Central memory CD4-positive, alpha-beta T cell (primary cell): ENCODE data around the gene CD226.
A peak's percentile ranks its signal among the peaks of the same experiment; 100 is the strongest.
"Not testable (repeated sequence)": the region's sequence is repeated elsewhere in the genome, so short reads cannot be mapped to it uniquely, and the experiment has no call there.

Experiments used
- DNase-seq: peaks from one replicate; pipeline ENCODE4 v3.0.0; 2022

The CD226 gene

DNA sequence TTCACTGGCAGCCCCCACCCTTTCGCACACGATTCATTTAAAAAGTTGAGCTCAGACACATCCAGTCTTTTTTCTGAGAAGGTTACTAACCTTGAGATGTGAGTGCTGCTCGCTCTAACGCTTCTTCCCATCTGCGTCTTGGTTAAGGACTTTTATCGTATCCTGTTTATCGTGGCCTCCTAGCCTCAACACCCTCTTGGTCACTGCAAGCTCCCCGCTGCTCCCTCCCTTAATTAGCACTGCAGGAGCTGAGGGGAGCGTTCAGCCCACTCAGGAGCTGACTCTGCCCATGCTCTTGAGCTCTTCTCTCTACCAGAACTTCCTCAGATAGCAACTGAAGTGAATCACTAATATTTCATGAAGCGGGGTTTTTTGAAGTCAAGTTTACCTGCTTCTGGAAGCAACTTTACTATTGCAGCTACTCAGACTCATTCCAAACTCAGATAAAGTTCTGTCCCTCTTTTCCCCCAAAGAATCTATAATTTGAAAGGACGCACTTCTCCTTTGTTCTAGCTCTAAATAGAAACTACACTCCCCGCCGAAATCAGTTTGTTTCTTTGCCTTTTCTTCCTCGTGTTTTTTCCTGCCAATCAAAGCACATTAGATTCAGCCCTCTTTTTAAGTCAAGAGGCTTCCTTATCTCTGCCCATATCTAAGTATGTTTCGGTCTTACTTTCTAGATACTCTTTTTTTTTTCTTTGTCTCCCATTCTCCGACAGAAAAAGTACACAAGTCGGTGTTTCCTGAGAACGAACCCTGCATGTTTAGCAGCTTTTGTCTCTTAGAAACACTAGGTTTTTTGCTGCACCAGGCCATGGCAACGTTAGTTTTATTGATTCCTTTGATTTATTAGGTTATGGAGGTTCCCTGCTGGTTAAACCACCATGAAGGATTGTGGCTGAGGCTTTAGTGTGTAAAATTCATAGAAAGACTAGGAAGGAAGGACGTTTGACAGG, 9.3 kb upstream of the CD226 start:
- peak; percentile 31 for DNase-seq

DNA sequence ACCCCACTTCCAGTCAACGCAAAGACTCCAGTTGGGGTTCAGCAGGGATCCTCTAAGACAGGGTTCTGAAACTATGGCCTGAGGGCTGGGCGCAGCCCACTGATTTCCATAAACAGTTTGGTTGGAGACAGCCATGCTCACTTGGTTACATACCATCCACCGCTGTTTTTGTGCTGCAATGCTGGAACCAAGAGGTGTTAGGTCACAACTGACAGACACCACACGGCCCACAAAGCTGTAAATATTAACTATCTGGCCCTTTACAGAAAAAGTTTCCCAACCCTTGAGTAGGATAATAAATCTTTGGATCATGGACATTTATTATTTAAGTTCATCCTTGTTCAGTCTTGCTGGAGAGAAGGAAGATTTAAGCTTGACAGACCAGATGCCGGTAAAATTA, 8.4 kb upstream of the CD226 start:
- DNase-seq, result no peak

DNA sequence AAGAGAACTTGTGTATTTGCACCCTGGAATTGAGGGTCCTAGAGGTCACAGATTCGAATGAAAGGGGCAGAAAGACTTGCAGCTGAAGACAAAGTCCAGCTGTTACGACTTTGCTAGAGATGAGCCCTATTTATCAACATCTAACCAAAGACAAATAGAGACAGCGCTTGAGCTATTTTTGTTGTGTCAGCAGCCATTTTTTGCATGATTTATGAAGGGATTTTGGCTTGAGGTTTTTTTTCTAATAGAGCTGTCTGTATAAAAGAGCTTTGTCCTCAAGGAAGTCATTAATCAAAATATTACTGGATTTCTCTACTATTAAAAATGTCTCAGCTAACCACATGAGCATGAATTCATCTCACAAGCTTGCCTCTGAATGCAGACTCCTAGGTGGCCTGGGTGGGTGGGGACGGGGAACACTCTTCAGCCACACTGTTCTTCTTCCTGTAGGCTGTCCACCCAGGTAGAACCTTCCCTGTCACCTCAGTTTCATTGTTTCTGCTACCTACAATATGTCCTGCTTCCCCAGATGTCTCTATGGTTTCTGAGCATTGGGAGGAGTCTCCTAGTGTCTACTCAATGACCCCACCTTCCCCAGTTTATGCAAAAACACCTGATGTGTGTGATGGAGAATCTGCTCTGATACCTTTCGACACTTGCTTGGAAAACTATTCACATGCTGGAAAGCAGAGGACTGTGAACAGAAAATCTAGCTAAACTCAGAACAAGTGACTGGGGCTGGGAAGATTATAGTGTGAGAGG, 7.2 kb upstream of the CD226 start:
- no peak for DNase-seq

DNA sequence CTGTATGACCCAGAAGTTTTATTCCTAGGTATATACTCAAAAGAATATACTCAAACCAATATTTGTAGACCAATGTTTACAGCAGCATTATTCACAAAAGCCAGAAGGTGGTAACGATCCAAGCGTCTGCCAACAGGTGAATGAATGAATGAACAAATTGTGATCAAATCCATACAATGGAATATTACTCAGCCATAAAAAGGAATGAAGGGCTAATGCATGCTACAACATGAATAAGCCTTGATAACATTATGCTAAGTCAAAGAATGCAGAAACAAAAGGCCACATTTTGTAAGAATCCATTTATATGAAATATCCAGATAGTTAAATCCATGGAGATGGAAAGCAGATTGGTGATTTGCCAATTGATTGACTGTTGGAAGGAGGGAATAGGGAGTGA, 5.5 kb upstream of the CD226 start:
- no peak for DNase-seq

DNA sequence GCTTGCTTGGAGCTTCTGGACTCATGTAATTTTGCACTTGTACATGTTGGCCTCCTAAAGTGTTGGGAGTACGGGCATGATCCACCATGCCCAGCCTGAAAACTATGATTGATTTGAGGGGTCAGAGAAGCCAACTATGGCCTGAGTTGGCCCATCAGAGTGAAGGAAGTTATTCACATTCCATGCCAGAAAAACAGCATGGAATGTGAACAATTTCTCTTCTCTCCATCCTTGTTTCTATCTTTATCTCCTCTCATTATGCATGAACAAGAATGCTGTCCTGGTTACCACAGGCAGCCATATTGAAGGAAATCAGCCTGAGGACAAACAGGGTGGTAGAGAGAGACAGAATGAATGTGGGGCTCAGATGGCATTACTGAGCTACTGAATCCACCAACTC, 3.5 kb upstream of the CD226 start:
- no peak for DNase-seq

DNA sequence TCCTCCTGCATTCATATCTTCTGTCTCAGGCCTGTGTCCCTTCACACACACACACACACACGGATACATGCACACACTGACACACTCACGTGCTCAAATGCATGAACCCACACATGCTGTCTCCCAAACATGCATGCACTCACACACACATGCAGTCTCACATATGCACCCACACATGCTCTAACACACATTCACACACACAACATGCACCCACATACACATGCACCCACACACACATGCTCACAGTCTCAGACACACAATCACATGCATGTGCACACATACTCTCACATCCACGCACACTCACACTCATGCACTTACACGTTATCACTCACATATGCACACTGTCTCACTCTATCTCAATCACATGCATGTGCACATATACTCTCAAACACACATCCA, 1.9 kb upstream of the CD226 start:
- no peak for DNase-seq

DNA sequence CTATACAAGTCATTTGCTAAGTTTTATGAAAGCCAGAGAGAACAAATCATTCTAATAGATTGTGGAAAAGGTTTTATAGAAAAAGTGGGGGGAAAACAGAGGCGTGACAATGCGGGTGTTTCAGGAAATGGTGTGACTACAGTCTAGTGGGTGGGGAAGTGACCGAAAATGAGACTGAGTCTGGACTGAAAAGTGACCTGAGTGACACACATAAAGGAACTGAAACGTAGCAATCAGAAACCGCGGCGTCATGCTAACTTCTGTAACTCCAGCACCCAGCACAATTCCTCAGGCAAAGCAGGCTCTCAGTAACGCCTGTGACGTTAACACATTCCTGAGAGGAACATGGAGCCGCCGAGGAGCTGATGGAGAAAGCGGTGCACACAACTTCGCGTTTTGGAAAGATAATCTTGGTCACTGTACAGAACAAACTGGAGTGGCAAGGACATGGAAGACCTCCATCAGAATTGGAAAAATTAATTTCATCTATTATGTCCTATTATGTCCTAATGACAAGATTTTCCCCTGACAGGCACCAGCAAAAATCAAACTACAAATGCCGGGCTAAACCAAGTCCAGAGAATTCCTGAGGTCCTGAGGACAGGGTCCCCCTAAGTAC, 1.4 kb upstream of the CD226 start:
- DNase-seq, result no peak

DNA sequence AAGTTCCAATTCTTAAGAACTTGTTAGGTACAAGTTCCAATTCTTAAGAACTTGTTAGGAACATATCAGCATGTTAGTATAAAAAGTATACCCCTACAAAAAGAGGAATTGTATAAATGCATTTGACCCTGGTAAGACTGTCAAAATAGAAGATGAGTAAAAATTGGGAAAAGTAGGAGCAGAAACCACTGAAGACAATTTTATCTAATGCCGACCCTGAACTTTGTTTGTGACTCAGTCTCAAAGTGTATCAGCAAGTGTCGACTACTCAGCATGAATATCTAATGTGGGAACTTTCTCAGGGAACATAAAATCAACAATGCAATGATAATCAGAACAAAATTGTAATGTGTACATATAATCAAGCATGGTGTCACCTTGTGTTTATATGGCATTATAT, 583 bp upstream of the CD226 start:
- no peak for DNase-seq

DNA sequence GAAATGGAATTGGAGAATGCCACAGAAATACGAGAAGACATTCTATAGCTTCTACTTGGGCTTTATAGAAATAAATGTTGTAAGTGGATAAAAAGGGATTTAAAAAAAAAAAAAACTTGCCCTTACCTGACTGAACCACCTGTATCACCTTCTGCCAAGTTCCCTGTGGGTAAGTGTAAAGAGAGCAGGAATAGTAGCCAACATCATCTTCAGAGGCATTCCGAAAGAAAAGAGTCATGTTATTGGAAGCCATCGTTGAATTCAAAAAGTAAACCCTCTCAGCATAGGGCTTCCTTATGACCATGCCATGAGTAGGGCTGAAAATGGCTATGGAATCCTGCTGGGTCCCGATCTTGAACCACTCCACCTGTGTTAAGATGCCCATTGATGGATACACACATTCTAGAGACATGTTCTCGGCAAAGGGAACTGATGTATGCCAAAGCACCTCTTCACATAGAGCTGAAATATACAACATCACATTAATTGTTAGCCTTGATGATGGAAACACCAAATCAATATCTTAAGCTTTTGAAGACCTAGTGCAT, 991 bp downstream of the CD226 start:
- no peak for DNase-seq

DNA sequence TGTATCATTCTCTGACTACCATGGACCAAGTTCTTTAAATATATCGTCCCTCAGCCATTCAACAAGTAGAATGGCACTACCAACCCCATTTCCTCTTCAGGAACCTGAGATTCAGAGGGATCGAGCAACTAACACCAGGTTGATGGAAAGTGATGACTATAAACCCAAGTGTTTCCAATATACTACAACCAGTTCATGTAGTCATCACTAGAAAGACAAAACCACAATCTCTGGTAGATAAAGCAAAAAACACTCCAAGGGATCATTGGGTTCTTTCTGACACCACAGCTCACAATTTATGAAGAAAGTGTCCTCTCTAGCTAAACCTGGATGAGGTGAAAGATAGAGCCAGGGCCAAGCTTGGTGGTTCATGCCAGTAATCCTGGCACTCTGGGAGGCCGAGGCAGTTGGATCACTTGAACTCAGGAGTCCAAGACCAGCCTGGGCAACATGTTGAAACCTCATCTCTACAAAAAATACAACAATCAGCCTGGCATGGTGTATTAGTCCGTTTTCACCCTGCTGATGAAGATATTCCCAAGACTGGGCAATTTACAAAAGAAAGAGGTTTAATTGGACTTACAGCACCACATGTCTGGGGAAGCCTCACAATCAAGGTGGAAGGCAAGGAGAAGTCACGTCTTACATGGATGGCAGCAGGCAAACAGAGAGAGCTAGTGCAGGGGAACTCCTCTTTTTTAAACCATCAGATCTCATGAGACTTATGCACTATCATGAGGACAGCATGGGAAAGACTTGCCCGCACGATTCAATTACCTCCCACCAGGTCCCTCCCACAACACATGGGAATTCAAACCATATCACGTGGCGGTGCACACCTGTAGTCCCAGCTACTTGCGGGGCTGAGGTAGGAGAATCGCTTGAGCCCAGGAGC, 2.2 kb downstream of the CD226 start:
- no peak for DNase-seq

DNA sequence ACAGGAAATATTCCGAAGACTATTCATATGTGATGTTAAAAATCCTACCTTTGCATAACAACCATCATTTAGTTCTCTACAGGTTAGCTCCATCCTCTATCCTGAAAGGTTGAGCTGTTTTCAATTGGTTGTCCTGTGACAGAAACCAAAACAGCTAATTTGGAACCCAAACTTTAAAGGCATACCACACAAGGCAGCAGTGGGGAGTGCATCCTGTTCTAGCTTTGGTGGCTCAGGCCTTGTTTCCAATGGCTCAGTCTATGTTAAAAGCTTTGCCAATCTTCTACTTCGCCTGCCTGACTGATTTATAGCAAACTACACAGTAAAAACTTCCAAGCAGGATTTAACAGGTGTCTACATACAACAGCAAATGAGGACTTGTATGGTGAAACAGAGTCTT, 3.2 kb downstream of the CD226 start:
- no peak for DNase-seq

DNA sequence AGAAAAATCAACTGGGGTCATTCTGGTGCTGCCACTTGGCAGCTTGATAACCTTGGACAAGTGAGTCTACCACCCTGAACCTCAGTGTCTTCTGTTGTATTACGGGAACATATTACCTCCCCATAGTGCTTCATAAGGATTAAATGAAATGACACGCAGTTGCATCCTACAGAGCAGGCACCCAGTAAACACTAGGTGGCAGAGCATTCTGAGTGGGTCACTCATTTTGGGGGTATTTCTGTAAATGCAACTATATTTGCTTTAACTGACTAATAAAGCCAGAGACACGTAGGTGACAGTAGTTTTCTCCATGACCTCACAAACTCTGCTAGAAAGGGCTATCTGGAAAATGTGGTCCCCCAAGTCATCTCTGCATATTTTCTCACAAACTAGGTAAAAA, 4.7 kb downstream of the CD226 start:
- no peak for DNase-seq

DNA sequence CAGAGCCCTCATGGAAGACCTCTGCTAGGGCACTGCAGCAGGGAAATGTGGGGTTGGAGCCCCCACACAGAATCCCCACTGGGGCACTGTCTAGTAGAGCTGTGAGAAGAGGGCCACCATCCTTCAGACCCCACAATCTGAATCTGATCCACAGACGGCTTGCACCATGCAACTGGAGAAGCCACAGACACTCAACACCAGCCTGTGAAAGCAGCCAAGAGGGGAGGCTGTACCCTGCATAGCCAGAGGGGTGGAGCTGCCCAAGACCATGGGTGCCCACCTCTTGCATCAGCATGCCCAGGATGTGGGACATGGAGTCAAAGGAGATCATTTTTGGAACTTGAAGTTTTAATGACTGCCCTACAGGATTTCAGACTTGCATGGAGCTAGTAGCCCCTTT, 6.5 kb downstream of the CD226 start:
- DNase-seq, result no peak

DNA sequence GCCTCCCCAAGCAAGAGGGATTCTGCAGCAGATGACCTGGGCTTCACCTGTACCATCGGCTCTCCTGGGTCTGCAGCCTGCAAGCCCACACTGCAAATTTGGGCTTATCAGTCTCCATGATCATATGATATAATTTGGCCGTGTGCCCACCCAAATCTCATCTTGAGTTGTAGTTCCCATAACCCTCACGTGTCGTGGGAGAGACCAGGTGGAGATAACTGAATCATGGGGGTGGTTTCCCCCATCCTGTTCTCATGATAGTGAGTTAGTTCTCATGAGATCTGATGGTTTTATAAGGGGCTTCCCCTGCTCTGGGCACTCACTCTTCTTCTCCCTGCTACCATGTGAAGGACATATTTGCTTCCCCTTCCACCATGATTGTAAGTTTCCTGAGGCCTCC, 7.9 kb downstream of the CD226 start:
- DNase-seq, result not testable (repeated sequence)

DNA sequence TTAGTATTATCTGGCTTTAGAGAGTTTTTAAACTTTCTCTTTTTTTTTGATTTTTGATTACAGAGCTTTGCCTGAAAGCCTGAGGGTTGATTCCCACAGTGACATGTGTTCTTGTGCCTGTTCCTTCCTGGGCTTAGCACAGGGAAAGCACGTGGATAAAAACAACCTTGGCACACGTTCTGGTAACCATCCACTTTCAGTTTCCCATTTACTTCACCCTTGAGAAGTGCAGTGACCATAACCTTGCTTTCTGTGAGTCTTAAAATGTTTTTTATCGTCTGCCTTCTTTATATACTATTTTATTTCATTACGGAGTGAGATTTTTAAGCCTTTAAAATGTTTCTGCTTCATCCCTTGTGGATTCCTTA, 11.5 kb downstream of the CD226 start:
- DNase-seq, result no peak

DNA sequence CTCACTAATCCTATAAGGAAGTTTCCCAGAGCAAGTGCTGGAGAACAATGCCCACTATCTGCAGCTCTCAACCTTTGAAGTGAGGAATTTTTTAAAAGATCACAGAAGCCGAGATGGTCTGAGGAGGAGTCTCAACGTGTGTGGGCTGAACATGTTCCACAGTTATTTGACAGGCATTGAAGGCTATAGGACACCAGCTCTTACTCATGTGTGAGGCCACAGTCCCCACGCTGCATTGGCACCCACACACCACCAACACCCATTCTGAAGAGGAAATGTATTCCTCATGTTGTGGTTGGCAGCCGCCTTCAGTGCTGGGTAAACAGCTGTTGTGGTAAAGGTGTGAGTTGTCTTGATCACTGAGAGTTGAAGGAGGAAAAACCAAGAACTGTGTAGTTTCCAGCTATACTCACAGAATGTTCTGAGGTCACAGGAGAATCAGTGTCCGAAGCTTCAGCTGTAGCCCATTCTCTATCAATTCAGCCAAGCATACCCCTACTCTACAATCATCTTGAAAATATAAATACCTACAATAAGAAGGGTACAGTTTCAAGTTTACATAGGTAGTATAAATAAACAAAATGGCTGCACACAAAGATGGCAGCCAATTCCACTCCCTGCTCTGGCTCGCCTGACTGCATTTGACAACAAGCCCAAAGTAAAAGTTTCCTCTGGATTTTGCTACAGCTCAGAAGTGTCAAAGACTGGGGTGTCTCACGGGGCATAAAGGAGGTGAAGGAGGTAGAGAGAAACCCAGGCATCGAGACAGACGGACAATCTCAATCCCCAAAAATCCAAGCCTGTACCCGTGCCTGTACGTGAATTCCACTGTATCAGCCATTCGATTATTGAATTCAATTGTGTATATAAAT, 12.1 kb downstream of the CD226 start:
- peak; percentile 90 for DNase-seq

DNA sequence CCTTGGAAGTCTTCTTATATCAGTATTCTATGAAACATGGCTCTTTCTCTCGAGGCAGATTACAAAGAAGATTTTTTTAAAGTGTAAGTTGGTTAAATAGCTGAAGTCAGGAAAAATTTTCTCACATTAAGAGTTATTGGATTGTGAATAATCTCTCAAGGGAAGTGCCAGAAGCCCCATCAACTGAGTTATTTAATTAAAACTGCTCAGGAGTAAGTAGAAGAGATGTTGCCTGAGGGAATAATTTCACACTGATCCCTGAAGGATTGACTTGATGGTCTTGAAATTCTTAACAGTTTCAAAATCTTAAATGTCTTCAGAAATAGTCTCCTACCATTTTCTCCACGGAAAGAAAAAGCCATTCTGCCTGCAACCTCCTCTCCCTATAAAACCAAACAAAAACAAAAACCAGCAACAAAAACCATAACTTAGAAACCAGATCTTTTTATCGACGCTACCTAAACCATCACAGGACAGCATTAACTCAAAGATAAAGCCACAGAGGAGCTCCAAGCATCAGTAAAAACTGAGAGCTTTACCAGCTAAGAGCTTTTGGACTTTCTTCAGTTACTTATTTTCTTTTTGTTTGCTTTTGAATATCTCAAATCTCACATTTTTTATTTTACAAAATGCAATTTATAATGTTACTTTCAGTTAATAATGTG, 12.9 kb downstream of the CD226 start:
- no peak for DNase-seq

DNA sequence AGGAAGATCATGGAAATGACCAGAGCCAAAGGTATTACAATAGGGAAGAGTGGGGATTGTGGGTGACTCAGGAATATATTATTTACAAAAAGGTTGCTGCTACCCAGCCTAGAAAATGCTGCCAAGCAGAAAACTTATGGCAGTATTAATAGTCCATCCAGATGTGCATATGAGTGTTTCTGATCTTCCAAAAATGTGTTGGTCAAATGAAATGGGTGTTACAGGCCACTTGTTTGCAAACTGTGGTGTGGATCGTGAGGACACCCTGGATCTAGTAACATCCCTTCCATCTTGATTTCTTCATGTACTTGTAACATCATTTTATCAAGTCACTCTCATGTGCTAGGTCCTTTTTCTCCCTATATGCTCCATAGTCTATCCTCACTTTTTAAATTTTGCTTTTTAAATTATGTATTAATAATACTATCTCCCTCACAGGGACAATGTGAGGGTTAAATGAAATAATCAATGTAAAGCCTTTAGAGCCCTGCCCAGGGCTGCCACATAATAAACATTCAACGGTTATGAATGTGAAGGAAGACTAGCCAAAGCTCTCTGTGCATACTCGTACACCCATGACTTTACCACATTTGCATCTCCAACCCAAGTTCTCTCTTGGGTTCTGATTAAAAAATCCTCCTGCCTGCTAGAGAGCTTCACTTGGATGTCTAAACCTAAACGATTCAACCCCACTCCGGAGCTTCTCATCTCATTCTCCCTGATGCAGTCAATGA, 18.5 kb downstream of the CD226 start:
- DNase-seq, result no peak

DNA sequence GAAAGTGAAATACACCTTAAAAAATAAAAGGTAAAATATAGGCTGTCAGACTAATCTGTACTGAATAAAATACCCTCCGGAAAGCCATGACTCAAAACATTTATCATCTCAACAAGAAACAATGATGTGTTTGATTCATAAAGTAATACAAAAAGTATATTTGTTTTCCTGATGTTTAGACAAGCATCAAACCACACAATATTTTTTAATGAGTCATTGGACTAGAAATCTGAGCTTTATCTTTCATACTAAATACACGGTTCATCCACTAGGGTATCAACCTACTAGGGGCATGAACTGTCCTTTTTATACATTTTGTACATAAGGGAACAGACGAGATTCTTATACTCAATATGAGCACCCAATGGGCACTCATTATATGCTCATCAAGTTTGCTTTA, 31.3 kb downstream of the CD226 start:
- no peak for DNase-seq

DNA sequence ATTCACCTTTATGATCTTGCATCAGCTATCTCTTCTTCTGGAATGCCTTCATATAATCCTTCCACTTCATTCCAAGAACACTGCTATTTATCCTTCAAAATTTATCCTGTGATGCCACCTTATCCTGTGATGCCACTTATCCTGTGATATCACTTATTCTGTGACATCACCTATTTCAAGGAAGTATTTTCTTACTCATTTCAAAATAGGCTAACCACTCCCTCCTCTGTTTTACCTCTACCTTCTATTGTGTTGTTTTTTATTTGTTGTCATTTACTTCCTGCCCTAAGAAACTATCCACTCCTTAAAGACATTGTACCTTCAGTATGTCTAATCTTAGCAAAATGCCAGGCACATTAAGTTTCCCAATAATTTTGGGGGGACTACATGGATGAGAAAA, 38.8 kb downstream of the CD226 start:
- DNase-seq, result no peak
